G401.6 (cell line): ENCODE data around the gene ZNF594.
"Not testable (repeated sequence)": the region's sequence is repeated elsewhere in the genome, so short reads cannot be mapped to it uniquely, and the experiment has no call there.

Source experiments
- FAIRE-seq: peaks from 2 replicates; lab custom pipeline; 2012; peaks lifted over from hg19 to GRCh38; lab: Jason Lieb, UNC

The ZNF594 gene

GRCh38 chr17:5191541-5192417 lies at the start of gene ZNF594:
Gene ZNF594, minus strand, starts transcription at chr17:5191868. Its CDS starts 7,612 bp downstream, at chr17:5184256.
- FAIRE-seq, result no peak

- FAIRE-seq, result not testable (repeated sequence)
Measured at GRCh38 chr17:5239769-5240168, 48.1 kb upstream of the ZNF594 start.

GRCh38 chr17:5238333-5238732 lies 46.7 kb upstream of the ZNF594 start:
- no peak for FAIRE-seq

- FAIRE-seq, result no peak
Measured at GRCh38 chr17:5237541-5238016, 45.9 kb upstream of the ZNF594 start.

- FAIRE-seq, result no peak
Measured at GRCh38 chr17:5236938-5237540, 45.4 kb upstream of the ZNF594 start.

- no peak for FAIRE-seq
Measured at GRCh38 chr17:5234645-5235576, 43.2 kb upstream of the ZNF594 start, which contains the start of gene SCIMP. Gene SCIMP, minus strand, starts transcription at chr17:5234860. Its CDS starts 105 bp downstream, at chr17:5234755.

- FAIRE-seq, result not testable (repeated sequence)
Measured at GRCh38 chr17:5233492-5233891, 41.8 kb upstream of the ZNF594 start.

- no peak for FAIRE-seq
Measured at GRCh38 chr17:5226940-5227878, 35.5 kb upstream of the ZNF594 start.

- FAIRE-seq, result no peak
Measured at GRCh38 chr17:5225668-5226457, 34.2 kb upstream of the ZNF594 start.

GRCh38 chr17:5221912-5222311 lies 30.2 kb upstream of the ZNF594 start:
- FAIRE-seq, result not testable (repeated sequence)

GRCh38 chr17:5220074-5220473 lies 28.4 kb upstream of the ZNF594 start:
- FAIRE-seq, result no peak

GRCh38 chr17:5219536-5219935 lies 27.9 kb upstream of the ZNF594 start:
- no peak for FAIRE-seq

GRCh38 chr17:5217562-5217961 lies 25.9 kb upstream of the ZNF594 start:
- FAIRE-seq, result not testable (repeated sequence)

- FAIRE-seq, result no peak
Measured at GRCh38 chr17:5211458-5211857, 19.8 kb upstream of the ZNF594 start.

- no peak for FAIRE-seq
Measured at GRCh38 chr17:5210614-5211252, 19.1 kb upstream of the ZNF594 start.

GRCh38 chr17:5210091-5210490 lies 18.4 kb upstream of the ZNF594 start:
- no peak for FAIRE-seq

GRCh38 chr17:5209396-5209795 lies 17.7 kb upstream of the ZNF594 start:
- FAIRE-seq, result no peak

- FAIRE-seq, result no peak
Measured at GRCh38 chr17:5203908-5204294, 12.2 kb upstream of the ZNF594 start.

GRCh38 chr17:5203178-5203907 lies 11.7 kb upstream of the ZNF594 start:
- FAIRE-seq, result no peak
